LoVo (cell line): ENCODE measurements around the gene UMOD.
"Not testable (repeated sequence)": the region's sequence is repeated elsewhere in the genome, so short reads cannot be mapped to it uniquely, and the experiment has no call there.

ENCODE experiments used
- DNase-seq: peaks from one replicate; pipeline ENCODE4 v3.0.0-alpha.2; 2016; ENCODE audit warnings: low spot score

Gene UMOD

DNA sequence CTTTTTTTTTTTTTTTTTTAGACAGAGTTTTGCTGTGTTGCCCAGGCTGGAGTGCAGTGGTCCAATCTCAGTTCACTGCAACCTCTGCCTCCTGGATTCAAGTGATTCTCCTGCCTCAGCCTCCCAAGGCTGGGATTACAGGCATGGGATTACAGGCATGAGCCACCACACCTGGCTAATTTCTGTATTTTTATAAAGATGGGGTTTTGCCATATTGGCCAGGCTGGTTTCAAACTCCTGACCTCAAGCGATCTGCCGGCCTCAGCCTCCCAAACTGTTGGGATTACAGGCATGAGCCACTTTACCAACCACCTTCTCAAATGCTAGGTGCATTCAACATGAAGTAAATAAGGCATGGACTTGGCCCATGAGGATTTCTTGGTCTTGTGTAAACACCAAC, 31.5 kb downstream of the UMOD start:
- DNase-seq: not testable (repeated sequence)

DNA sequence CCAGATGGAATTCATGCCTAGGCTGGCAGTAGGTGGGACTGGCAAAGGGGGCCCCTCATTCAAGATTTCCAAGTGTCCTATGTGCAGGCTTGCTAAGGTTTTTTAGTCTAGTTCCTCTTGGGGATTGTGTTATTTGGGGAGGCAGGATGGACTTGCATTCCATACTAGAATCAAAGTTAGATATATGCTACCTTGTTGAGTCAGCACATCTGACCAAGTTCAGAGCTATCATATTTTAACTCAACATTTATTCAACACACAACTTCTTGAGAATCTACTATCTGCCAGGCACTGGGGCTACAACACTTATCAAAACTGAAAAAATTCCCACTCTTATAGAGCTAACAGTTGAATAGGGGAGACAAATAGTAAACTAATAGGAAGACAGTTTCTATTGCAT, 31.9 kb downstream of the UMOD start:
- no peak for DNase-seq

DNA sequence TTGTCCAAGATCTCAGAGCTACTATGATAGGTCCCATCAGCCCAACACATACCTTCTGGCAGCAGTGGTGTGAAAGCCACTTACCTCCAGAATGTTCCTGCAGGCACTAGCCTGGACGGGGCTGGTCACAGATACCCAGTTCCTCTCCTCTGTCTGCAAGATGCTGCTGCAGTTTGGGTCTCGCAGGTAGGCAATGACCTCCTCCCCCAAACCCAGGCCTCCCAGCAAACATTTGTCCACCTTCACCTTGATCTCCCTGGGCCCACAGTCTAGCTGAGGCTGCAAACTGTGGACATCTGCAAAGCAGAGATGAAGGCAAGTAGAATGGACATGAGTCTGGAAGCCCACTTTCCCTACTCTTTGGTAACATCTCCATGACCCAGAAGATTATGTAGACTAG, 32.3 kb downstream of the UMOD start:
- DNase-seq: no peak

DNA sequence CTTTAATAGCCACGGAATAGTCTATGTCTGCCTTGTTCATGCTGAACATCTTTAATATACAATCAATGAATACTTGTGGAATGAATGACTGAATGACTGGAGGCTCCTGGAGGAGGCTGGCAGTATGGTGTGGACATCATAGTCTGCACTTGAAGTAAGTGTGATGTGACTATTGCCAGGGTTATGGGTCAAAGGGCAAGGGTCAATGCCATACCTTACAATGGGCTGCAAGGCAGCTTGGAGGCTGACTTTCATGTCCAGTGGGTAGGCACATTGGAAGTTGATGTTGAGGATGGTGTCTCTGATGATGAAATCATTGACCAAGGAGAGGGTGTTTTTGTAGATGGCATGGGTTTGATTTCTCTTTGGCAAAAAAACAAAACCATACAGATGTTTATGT, 33.1 kb downstream of the UMOD start:
- DNase-seq: no peak

DNA sequence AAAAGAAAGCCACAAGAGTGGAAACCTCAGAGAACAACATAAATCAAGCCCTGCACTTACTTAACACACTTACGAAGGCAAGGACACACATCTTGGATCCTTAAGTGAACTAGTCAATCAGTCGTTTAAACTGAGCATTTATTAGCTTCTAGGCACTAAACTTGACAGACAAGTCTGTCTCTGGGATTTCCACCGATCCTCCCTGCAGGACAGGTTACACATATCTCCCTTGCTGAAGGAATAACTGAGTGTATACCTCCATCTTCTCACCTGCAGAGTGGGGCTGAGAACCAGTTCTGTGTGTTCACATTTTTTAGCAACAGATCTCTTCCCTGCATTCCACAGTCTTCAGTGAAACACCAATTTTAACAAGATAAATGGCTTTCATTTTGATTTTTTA, 34.1 kb downstream of the UMOD start:
- DNase-seq: no peak

DNA sequence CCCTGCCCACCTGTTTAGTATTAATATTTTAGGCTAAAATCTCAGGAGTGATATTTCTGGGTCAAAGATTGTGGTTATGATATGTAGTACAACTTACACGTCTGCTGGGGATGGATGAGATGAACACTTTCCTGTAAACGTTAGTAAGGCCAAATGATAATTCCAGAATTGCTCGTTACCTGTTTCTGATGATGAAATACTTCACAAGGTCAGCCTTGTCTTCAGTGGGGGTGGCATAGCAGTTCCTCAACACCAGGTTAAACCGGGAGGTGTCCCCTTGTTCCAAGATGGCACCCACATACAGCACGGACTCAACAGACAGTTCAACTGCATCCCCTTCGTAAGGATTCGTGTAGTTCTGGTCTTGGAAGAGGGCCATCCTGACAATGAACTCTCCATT, 34.5 kb downstream of the UMOD start:
- DNase-seq: no peak

DNA sequence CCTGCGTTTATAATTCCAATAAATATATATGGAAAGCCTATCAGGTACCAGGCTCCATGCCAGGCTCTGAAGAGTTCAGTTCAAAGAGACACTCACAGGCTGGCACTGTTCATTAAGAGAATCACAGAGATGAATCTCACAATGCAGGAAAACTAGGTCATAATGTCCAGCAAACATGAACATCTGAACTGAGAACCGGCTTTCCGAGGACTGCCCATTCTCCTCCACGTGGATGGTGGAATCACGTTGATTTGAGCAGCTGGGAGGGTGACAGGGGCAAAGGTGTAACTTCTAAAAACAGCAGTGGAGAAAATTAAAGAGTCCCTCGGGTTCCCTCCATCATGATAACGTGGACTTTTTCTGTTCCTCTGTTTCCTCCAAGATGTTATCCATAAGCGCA, 35.4 kb downstream of the UMOD start:
- DNase-seq: no peak

DNA sequence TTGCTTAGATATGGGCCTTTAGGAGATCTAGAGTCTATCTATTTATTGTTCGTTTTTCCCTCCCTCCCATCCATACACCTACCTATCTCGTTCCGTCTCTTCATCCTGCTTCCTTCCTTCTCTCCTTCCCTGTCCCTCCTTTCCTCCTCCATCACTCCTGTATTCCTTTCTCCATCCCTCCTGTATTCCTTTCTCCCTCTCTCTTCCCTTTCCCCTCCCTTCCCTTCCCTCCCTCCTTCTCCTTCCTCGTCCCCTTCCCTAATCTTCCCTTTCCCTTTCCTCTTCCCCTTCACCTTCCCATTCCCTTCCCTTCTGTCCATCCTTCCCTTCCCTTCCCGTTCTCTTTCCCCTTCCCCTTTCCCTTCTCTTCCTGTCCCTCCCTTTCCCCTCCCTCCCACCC, 35.8 kb downstream of the UMOD start:
- DNase-seq: no peak

DNA sequence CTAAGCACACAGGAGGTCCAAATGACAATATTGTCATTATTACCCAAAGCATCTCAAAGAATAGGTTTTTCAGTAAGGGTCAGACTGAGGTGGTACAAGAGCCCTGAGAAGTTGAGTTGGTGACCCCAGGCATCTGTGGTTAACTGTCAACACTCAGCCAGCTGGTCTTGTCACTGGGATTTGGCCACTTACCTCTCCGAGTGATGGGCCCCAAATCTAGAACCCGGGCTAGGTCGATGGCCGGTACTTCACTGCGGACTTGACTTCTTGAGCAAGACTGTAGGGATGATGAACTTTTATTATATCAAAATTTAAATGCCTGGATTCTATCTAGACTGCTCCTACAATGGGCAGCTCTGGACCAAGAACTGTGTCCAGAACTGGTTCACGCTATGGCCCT, 36.8 kb downstream of the UMOD start:
- no peak for DNase-seq

DNA sequence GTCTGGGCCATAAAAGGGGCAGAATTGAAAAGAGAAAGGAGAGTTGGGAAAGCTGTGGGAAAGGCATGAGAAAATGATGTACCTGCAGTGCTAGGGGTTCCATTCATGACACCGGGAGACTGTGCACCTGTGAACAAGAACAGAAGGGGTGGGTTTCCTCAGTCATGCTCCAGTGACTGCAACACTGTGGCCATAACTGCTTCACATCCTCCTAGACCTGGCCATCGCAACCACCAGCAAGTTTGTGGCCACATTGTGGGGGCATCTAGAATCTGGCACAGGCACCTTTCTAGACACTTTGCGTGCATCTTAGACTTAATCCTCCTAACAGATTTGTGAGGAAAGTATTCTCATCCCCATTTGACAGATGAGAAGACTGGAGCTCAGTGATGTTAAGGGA, 37.9 kb downstream of the UMOD start:
- DNase-seq: no peak

DNA sequence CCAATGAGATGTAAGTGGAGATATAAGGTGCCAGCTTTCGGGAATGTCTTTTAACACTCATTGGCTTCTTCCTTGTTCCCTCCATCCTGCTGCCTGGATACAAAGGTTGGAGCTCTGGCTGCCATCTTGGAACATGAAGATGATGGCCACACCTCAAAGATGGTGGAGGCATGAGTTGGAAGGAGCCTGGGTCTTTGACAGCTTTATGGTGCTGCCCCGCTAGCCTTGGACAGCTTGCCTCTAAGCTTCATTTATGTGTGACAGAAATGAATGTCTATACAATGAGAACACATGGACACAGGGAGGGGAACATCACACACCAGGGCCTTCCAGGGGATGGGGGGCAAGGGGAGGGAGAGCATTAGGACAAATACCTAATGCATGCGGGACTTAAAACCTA, 38.8 kb downstream of the UMOD start:
- no peak for DNase-seq

DNA sequence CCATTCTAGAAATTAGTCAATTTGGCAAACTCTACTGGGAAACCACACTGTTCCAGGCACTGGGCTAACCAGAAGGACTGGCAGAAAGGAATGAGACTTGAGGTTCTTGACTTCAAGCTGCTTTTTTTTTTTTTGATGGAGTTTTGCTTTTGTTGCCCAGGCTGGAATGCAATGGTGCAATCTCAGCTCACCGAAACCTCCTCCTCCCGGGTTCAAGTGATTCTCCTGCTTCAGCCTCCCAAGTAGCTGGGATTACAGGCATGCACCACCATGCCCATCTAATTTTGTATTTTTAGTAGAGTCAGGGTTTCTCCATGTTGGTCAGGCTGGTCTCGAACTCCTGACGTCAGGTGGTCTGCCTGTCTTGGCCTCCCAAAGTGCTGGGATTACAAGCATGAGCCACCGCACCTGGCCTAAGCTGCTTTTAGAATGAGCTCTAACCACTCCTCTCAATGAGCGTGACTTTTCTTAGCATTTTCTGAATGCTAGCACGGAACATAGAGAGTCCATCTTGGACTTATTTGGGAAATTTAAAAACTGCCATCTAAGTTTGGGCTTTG, 39.9 kb downstream of the UMOD start:
- not testable (repeated sequence) for DNase-seq

DNA sequence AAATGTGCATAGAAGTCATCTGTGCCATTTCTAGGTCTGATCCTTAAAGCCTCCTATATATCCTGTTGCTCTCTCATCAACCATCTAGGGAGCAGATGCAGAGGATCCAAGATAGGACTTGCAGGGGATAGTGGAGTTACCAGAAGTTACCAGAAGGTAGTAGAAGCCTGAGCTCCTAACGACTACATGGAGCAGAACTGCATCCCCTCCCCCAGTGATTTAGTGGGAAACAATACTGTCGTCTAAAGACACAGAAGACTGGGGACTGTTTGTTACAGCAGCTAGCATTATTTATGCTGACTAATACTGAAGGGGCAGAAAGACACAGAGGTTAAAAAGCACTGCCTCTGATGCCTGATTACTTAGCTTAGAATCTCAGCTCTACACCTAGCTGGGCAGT, 41.0 kb downstream of the UMOD start:
- DNase-seq: no peak

DNA sequence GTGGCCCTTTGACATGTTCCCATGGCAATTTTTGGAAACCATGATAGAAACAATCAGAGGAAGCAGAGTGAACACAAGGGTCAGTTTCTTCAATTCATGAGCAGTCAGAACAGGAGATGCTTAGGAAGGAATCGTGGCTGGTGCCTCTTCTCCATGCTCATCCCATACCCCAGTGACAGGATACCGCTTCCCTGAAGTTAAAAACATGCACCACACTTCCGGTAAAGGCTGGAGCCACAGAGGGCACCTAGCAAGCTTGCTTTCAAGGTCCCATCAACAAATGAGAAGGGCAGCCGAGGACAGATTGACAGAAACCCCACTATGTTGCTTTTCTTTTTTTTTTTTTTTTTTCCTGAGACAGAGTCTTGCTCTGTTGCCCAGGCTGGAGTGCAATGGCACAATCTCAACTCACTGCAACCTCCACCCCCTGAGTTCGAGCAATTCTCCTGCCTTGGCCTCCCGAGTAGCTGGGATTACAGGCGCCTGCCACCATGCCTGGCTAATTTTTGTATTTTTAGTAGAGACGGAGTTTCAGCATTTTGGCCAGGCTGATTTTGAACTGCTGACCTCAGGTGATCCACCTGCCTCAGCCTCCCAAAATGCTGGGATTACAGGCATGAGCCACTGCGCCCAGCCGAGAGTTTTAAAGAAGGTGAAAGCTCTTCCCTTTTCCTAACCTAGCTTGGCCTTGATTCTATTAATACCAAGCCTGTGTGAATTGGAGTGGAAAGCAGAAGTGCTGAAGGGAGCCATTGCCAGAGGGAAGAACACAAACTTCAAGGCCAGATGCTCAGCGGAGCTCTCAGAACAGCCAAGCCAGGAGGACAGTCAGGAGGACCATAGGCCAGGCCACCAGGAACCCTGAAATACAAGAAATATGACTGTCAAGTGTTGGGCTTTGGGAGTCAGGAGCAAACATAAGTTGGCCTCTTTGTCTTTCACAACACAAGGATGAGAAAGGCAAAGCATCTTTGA, 41.8 kb downstream of the UMOD start:
- no peak for DNase-seq

DNA sequence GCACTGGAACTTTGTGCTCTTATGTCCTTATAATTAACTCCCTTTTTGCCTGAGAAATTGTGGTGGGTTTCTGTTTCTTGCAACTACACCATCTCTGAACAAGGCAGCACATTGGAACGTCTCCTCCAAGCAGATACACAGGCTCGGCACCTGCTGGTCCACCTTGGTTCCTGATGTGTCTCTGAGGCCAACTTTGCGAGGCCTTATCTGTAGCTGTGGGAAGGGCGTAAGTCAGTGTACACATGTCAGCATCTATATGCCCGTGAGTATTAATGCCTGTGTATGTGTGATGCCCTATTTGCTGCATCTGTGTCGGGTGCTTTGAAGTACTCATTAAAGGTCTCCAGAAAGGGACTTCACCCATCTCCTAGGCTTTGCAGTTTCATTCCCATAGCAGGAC, 42.7 kb downstream of the UMOD start:
- no peak for DNase-seq

DNA sequence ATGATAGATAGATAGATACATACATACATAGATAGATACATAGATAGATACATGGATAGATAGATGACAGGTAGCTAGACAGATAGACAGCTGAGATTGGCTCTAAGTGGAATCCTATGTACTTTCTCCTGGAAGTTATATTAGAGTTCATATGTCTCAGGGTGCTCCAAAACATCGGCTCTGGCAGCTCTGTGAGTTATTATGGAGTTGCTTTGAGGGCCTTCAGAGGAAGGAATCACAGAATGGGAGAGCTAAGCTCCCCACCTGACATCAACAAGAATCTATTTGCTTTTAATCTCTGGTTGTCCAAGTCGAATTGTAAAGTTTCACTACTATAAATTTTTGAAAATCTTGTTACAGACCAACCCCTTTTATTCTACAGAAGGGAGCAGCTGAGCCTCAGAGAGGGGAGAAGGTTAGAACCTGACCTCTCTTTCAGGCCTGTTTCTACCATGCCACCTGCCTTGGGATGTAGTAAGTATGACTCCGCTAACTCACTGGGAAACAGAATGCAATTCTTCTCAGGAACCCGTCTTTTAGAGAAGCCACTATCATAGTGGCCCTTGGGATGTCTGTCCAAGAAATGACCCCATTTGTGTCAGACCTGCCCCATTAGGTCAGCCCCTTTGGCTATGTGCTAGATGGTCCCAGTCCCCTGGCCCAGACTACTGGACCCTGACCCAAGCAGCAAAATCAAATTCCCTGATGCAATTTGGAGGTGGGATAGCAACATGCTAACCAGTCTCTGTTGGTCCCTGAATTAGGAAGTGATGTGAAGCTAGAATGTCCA, 43.5 kb downstream of the UMOD start:
- no peak for DNase-seq

DNA sequence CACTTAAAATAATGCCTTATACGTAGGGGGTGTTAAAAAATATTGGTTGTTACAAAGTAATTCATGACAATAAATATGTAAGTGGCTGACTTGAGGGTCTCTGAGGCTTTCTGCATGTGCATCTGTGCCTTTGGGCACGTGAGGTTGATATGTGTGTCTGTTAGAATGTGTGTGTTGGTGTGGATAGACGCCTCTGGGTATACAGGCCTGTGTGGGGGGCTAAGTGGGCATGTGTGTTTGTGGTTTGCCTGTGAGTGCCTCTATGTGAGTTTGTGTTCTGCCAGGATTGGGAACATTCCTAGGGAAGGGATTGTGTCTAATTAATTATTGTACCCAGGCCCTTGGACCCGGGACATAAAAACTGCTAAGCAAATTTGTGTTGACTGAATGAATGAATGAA, 44.2 kb downstream of the UMOD start:
- no peak for DNase-seq

DNA sequence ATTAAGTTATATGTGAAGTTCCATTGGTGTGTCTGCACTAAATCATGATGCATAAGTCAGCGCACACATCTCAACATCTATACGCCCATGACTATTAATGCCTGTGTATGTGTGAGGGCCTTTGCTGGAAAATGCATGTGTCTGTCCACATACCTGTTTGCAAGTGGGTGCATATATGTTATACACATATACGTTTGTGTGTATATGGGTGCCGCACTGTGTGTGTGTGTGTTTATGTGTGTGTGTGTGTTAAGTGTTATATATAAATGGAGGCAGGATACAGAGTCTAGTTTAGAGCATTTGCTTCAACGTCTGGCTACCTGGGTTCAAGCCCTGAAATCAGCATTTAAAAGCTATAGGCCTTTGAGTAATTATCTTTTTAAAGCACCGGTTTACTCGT, 44.7 kb downstream of the UMOD start:
- no peak for DNase-seq

DNA sequence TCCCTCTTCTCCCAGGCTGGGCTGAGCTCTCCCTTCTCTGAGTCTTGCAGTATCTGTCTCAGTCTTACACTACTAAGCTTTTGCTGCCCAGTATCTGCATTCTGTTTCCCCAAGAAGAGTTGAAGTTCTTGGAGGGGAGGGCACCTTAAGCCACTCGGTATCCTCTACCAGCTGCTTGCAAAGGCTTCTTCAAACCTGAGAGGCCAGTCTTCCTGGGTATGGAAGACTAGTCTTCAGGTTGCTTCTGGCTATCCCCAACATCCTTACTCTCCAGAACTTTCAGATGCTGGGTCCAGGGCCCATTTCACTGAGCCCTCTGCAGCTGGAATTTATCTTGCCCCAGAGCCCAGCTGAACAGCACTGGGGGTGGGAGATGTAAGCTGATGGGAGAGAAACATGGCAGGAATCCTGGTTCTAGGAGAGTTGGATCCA, 45.3 kb downstream of the UMOD start:
- DNase-seq: no peak

DNA sequence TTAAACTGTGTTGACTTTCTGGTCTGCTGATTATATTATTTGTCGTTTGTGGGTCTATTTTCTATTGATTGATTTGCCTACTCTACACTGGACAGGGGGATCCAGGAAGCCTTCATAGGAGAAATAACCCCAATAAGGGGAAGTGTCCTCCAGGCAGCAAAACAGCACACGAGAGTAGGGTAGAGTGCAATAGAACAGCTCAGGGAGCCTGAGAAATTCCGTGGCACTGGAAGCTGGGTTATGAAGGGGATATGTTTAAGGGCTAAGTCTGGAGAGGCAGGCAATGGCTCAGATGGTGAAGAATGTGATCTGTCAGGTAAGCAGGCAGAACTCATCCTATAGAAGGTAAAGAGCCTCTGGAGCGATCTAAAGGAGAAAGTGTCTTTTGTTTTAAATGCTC, 46.1 kb downstream of the UMOD start:
- DNase-seq: no peak

DNA sequence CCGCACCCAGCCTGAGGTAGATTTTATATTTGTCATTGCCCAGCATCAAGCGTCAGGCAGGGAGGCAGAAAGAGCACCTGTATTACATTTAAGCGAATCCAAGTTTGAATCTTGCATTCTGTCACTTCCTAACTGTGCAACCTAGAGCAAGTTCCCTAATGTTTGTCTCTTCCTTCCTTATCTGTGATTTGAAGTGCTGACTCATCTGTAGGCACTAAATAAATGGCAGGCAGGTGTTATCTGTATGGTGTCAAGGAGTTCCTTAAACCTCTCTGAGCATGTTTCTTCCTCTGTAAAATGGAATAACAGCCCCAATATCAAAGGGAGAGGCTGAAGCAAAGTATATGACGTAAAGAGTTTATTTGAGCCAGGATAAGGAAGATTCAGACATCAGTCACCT, 49.5 kb downstream of the UMOD start:
- no peak for DNase-seq

DNA sequence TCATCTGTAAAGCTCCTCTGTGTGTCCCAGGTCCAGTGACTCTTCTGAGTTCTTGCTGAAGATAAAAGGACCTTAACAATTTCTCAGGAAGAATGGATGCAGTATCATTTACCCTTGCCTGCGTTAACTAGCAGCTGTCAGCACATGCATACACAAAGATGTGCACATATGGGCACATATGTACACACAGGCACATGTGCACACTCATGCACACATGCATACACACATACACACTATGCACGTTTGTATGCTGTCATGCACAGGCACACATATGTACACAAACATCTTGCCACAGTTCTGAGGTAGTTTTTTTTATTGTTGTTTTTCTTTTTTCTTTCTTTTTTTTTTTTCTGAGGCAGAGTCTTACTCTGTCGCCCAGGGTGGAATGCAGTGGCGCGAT, 50.1 kb downstream of the UMOD start:
- no peak for DNase-seq

DNA sequence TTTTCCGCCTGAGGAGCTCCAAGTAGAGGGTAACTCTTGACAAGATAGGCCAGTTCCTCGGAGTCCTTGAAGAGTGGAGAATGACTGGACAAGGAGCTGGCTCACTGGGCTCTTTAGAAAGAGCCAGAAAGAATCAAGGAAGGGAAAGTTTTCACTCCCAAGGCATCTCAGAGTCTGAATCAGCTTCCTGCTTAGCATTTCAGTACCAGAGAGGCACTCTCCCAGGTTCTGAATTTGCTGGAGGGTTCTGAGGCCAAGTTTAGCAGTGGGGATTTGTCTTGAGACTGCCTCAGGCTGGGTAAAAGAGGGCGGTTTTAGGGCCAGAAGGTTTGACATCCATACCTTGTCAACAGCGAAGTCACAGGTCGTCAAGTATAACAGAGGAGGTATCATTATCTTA, 50.7 kb downstream of the UMOD start:
- DNase-seq: no peak
